ENCODE results near the gene RALGAPA2.

The RALGAPA2 gene

GRCh38 chr20:20440481-20440880 lies 272.0 kb downstream of the RALGAPA2 start:
- H3K4me3 ChIP-seq (ENCODE audit: low read depth, low read length), result no peak overlapping the region
- no peak for TF ChIP-seq CTCF (IDR thresholded peaks at IDR 0.05; ENCODE audit: insufficient read depth, low read length, missing control alignments)
- CTCF ChIA-PET, result no interaction called here
- DNase-seq (ENCODE audit: low read depth, low spot score), result no peak
- POLR2A ChIA-PET, result no interaction called here

GRCh38 chr20:20439602-20440190 lies 272.7 kb downstream of the RALGAPA2 start:
- no peak for DNase-seq (ENCODE audit: low read depth, low spot score)
- TF ChIP-seq CTCF (IDR thresholded peaks at IDR 0.05; ENCODE audit: insufficient read depth, low read length, missing control alignments), result no peak
- no peak overlapping the region for H3K4me3 ChIP-seq (ENCODE audit: low read depth, low read length)
- CTCF ChIA-PET, result no interaction called here
- POLR2A ChIA-PET, result no interaction called here

GRCh38 chr20:20437314-20437713 lies 275.1 kb downstream of the RALGAPA2 start:
- no peak for TF ChIP-seq CTCF (IDR thresholded peaks at IDR 0.05; ENCODE audit: insufficient read depth, low read length, missing control alignments)
- ChIA-PET CTCF (no interaction called here), POLR2A (no interaction called here)
- no peak for DNase-seq (ENCODE audit: low read depth, low spot score)
- H3K4me3 ChIP-seq (ENCODE audit: low read depth, low read length), result no peak overlapping the region

GRCh38 chr20:20436689-20437088 lies 275.8 kb downstream of the RALGAPA2 start:
- DNase-seq (ENCODE audit: low read depth, low spot score), result no peak
- POLR2A ChIA-PET, result no interaction called here
- H3K4me3 ChIP-seq (ENCODE audit: low read depth, low read length), result no peak overlapping the region
- no peak for TF ChIP-seq CTCF (IDR thresholded peaks at IDR 0.05; ENCODE audit: insufficient read depth, low read length, missing control alignments)
- CTCF ChIA-PET, result interaction anchor here (1.5 kb wide), 1 partner anchor 160 kb away, joined by 3 read pairs; no protein-coding TSS in a partner anchor

- POLR2A ChIA-PET, result no interaction called here
- DNase-seq (ENCODE audit: low read depth, low spot score), result no peak
- no peak overlapping the region for H3K4me3 ChIP-seq (ENCODE audit: low read depth, low read length)
- CTCF ChIA-PET, result interaction anchor here (1.5 kb wide), 1 partner anchor 161 kb away, joined by 3 read pairs; no protein-coding TSS in a partner anchor
- no peak for TF ChIP-seq CTCF (IDR thresholded peaks at IDR 0.05; ENCODE audit: insufficient read depth, low read length, missing control alignments)
Measured at GRCh38 chr20:20435453-20435852, 277.0 kb downstream of the RALGAPA2 start.

GRCh38 chr20:20432618-20433286 lies 279.7 kb downstream of the RALGAPA2 start:
- no peak for TF ChIP-seq CTCF (IDR thresholded peaks at IDR 0.05; ENCODE audit: insufficient read depth, low read length, missing control alignments)
- POLR2A ChIA-PET, result no interaction called here
- no peak overlapping the region for H3K4me3 ChIP-seq (ENCODE audit: low read depth, low read length)
- DNase-seq (ENCODE audit: low read depth, low spot score), result no peak
- CTCF ChIA-PET, result no interaction called here

Measured in AG04449 (cell line).